ENCODE results near the gene BRD9. TPM values are rescaled to one million over a fixed set of nuclear protein-coding genes. Genes with fewer than 3 reads are reported as not detected.

BRD9 gene
- total and polyA plus RNA-seq, 12 donors, result 11.3 to 39.5 (median 26.6) TPM

- H3K36me3 ChIP-seq (replicated peaks in 1 of 2), result peaks cover 0 to 56% of the 10 kb centered on the region in 2 donors
- 95 to 99% (median 96%) methylated on average over 13 to 15 of the region's 15 CpGs for WGBS, 4 donors
- no peaks in the 10 kb centered on the region for H3K9me3 ChIP-seq (replicated peaks in 1 of 3)
- H3K4me1 ChIP-seq (replicated peaks in 1 of 2), result no peaks in the 10 kb centered on the region
- no peaks in the 10 kb centered on the region for H3K27me3 ChIP-seq
- no peak overlapping the region for H3K27ac ChIP-seq
- no peak overlapping the region for H3K4me3 ChIP-seq
- DNase-seq, result no peak
- TF ChIP-seq, protein P1, sequence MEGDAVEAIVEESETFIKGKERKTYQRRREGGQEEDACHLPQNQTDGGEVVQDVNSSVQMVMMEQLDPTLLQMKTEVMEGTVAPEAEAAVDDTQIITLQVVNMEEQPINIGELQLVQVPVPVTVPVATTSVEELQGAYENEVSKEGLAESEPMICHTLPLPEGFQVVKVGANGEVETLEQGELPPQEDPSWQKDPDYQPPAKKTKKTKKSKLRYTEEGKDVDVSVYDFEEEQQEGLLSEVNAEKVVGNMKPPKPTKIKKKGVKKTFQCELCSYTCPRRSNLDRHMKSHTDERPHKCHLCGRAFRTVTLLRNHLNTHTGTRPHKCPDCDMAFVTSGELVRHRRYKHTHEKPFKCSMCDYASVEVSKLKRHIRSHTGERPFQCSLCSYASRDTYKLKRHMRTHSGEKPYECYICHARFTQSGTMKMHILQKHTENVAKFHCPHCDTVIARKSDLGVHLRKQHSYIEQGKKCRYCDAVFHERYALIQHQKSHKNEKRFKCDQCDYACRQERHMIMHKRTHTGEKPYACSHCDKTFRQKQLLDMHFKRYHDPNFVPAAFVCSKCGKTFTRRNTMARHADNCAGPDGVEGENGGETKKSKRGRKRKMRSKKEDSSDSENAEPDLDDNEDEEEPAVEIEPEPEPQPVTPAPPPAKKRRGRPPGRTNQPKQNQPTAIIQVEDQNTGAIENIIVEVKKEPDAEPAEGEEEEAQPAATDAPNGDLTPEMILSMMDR (IDR thresholded peaks at IDR 0.05), result no peak
- no peak for TF ChIP-seq POLR2A (IDR thresholded peaks at IDR 0.05)
- intact Hi-C loops (cut with DNase I), result no loop called here
These were observed 14.5 kb downstream of the BRD9 start for GRCh38 chr5:878125-878524.

DNA sequence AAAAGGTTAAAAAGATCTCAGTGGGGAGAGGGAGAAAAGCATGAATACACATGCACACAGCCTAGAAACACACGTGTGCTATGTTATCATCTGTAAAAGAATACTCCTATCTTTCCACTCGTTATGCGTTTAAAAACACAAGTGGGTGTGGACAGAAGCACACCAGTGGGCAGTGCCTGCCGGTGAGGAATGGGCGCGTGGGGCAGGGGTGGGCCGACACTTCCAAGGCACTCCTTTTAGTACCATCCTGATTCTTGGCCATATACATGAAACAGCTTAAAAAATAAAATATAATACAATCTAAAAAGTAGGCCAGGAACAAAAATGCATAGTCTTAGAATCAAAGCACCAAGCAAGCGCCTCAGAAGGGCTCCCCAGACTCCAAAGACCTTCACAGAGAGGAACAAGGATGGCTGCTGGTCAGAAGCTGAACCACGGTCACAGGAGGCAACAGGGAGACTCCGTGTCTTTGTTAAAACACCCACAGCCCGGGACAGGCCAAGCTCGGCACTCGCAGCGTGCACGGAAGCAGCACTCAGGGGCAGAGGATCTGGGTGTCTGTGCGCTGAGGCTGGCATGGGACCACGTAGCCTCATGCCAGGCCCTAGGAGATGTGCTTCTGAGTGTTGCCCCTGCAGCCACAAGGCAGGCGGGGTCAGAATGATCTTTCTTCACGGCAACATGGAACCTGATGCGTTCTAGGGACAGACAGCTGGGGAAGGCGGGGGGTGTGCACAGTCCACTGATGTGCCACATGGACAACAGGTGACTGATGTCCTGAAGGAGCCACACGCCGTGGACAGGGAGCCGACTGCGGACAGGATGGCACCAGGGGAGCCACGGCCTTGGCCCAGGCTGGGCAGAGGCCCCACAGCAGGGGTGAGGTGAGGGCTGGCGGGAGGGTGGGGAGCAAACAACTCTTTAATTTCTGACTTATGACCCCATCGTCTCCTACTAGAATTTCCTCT, 15.9 kb downstream of the BRD9 start:
- TF ChIP-seq, protein P1 (IDR thresholded peaks at IDR 0.05), result no peak
- no peak for TF ChIP-seq POLR2A (IDR thresholded peaks at IDR 0.05)
- H3K27ac ChIP-seq, result no peak overlapping the region
- H3K4me1 ChIP-seq (replicated peaks in 1 of 2), result no peaks in the 10 kb centered on the region
- H3K36me3 ChIP-seq (replicated peaks in 1 of 2), result peaks cover 0 to 62% of the 10 kb centered on the region in 2 donors
- no peaks in the 10 kb centered on the region for H3K9me3 ChIP-seq (replicated peaks in 1 of 3)
- H3K27me3 ChIP-seq, result no peaks in the 10 kb centered on the region
- WGBS, 4 donors, result 93 to 94% (median 93%) methylated on average over 27 to 28 of the region's 28 CpGs
- no peak for DNase-seq
- intact Hi-C loops (cut with DNase I), result no loop called here
- H3K4me3 ChIP-seq, result no peak overlapping the region

DNA sequence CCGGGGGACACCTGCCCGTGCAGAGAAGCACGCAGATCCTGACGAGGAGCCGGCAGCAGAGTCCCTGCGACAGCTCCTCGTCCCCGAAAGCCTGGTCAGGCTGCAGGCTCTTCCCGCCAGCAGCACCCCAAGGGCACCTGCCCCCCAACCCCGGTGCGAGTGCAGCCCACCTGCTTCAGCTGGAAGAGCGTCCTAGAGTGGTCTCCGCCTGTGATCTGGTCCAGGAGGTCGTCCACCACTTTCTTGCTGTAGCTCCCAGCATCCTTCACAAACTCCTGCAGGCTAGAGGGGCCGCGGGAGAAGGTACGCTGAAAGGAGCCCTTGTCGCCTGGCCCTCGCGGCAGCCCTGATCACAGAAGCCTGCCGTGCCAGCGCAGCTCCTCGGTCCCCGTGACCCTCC, 16.7 kb downstream of the BRD9 start:
- no peak overlapping the region for H3K4me3 ChIP-seq
- H3K9me3 ChIP-seq (replicated peaks in 1 of 3), result no peaks in the 10 kb centered on the region
- no peak for DNase-seq
- WGBS, 4 donors, result 94 to 96% (median 95%) methylated on average over 18 to 24 of the region's 24 CpGs
- no peaks in the 10 kb centered on the region for H3K4me1 ChIP-seq (replicated peaks in 1 of 2)
- H3K27me3 ChIP-seq, result no peaks in the 10 kb centered on the region
- intact Hi-C loops (cut with DNase I), result no loop called here
- no peak for TF ChIP-seq POLR2A (IDR thresholded peaks at IDR 0.05)
- TF ChIP-seq, protein P1 (IDR thresholded peaks at IDR 0.05), result no peak
- no peak overlapping the region for H3K27ac ChIP-seq
- peaks cover 0 to 62% of the 10 kb centered on the region in 2 donors for H3K36me3 ChIP-seq (replicated peaks in 1 of 2)

DNA sequence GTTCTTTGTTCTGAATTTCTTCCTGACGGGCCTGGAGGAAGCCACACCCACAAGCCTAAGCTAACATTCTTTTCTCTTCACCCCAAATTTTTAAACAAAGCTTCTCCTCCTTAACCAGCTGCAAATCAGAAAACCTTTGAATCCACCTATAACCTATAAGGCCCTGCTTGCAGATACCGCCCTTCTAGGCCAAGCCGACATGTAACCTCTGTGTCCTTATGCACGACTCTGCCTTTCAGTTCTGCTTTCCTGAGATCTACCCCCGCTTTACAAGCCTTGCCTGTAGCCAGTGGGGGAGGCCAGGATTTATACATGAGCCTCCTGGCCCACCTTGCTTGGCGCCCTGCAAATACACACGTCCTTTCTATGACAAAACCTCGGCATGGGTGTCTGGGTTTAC, 19.3 kb downstream of the BRD9 start:
- no peak overlapping the region for H3K4me3 ChIP-seq
- no peak for DNase-seq
- 80 to 88% (median 86%) methylated on average over 8 of the region's 8 CpGs for WGBS, 4 donors
- no peaks in the 10 kb centered on the region for H3K4me1 ChIP-seq (replicated peaks in 1 of 2)
- intact Hi-C loops (cut with DNase I), result no loop called here
- no peaks in the 10 kb centered on the region for H3K27me3 ChIP-seq
- H3K27ac ChIP-seq, result no peak overlapping the region
- H3K36me3 ChIP-seq (replicated peaks in 1 of 2), result peaks cover 0 to 84% of the 10 kb centered on the region in 2 donors
- no peak for TF ChIP-seq POLR2A (IDR thresholded peaks at IDR 0.05)
- TF ChIP-seq, protein P1 (IDR thresholded peaks at IDR 0.05), result no peak
- H3K9me3 ChIP-seq (replicated peaks in 1 of 3), result no peaks in the 10 kb centered on the region

All from adrenal gland (tissue), 12 donors.